HG03354 (cell line): ENCODE measurements around the gene RHD.
"Not testable (repeated sequence)": the region's sequence is repeated elsewhere in the genome, so short reads cannot be mapped to it uniquely, and the experiment has no call there.

Experiments used
- ATAC-seq: cut with Tn5 transposase; IDR thresholded peaks from one replicate; pipeline ENCODE4 v1.9.1; 2021; ENCODE audit warnings: mild to moderate bottlenecking; ENCODE audit not compliant: unreplicated experiment, poor library complexity, severe bottlenecking

Gene RHD

DNA sequence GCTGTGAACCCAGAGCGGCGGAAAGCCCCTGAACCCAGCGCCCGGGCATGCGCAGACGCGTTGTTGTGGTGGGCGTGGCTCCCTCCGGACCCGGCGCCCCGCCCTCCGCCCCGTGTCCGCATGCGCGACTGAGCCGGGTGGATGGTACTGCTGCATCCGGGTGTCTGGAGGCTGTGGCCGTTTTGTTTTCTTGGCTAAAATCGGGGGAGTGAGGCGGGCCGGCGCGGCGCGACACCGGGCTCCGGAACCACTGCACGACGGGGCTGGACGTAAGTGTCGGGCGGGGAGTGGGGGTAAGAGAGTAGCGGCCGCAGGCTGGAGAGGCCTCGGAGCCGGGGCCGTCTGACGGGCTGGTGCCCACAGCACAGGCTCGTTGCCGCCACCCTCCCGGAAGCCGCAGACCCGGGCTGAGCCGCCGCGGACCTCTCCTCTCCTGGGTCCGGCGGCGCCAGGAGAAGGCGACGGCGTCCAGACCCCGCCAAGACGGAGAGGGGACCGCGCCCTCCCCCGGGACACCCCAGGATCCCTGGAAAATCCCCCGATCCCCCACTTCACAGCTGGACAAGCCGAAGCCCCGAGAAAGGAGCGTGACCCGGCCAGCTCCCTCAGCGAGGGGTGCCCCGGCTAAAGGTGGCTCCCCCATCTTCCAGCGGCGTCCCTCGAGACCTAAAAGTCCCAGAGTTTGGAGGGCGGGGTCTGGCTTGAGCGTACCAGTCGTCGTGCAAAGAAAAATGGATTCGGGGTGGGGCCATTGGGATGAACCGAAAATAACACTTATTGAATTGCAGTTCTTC lies 66.1 kb downstream of the RHD start, which contains the start of gene TMEM50A:
TMEM50A (plus strand) TSS at position 147 of the 794 bp plus-strand sequence. CDS start 2,153 bp downstream, outside the sequence.
- peak; percentile 73 for ATAC-seq

DNA sequence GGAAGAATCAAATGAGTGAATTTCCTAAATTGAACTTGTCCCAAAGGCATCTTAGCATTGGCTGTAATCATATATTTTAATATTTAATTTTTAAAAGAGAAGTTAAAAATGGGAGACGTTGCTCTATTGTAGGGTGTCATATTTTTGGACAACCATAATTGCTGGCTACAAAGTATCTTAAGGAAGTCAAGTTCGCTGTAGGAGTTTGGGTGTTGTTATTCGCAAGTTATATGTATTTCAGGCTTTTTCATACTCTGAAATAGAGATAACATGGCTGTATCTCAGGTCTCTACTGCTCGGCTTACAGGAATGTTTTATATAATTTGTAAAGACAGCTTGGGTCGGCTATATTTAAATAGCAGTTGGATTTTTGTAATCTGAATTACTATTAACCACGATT lies 66.7 kb downstream of the RHD start:
- no peak for ATAC-seq

DNA sequence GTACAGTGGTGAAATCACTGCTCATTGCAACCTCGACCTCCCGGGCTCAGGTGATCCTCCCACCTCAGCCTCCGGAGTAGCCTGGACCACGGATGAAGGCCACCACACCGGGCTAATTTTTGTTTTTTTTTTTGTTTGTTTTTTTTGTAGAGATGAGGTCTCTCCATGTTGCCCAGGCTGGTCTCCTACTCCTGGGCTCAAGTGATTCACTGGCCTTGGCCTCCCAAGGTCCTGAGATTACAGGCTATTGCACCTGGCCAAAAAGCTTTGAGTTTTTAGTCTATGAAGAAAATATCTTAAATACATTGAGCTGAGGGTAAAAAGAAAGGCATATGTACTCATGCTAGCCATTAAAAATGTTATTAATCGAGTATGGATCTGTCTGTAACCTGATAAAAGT lies 69.4 kb downstream of the RHD start:
- ATAC-seq, result no peak

DNA sequence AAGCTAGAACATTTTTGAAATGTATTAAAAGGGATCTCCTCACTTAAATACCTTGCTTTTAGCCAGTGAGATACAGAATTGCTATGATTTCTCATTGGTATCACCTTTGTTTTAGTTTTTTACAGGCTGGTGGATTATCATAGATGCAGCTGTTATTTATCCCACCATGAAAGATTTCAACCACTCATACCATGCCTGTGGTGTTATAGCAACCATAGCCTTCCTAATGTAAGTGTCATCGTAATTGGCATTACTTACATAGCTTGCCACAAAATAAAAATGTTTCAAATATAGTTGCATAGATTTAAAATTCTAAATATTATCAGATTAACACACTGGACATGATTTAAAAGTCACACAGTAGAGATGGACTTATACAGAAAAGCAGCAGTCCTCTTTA lies 70.5 kb downstream of the RHD start:
- no peak for ATAC-seq

DNA sequence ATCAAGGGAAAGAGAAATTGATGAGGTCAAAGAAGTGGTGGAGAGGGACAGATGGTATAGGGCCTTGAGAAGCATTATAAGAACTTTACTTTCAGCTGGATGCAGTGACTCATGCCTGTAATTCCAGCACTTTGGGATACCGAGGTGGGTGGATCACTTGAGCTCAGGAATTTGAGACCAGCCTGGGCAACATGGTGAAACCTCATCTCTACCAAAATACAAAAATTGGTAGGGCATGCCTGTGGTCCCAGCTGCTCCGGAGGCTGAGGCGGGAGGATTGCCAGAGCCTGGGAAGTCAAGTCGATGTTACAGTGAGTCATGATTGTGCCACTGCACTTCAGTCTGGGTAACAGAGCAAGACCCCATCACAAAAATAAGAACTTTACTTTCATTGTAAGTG lies 71.6 kb downstream of the RHD start:
- ATAC-seq, result no peak

DNA sequence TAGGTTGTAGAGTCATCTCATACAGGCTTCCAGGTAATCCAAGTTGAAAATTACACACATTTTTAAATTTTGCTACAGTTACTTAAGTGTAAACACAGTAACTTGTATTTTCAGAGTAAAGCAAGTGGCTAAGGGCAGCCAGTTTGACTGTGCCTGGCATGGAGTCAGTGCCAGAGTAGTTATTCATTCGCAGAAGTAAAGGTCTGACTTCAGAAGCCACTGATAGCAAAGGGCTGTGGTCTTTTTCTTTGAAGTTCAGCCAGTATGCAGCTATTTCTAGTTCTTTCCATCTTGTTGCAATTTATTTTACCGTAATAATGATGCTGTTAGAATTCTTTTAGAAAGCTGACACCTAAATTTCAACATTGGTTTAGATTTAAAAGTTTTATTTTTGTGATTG lies 75.2 kb downstream of the RHD start:
- ATAC-seq, result no peak

DNA sequence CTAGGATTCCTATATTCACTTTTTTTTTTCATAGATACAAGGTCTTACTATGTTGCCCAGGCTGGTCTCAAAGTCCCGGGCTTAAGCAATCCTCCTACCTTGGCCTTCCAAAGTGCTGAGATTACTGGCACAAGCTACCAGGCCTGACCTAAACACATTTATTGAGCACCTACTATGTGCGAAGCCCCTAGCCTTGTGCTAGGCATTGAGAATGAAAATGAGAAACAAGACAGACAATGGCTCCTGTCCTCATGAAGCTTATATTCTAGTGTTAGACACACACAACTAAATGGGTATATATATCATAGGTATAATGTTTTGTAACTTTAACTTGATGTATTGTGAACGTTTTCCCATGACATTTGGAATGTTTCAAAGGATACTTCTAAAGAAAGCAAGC lies 77.3 kb downstream of the RHD start:
- no peak for ATAC-seq

DNA sequence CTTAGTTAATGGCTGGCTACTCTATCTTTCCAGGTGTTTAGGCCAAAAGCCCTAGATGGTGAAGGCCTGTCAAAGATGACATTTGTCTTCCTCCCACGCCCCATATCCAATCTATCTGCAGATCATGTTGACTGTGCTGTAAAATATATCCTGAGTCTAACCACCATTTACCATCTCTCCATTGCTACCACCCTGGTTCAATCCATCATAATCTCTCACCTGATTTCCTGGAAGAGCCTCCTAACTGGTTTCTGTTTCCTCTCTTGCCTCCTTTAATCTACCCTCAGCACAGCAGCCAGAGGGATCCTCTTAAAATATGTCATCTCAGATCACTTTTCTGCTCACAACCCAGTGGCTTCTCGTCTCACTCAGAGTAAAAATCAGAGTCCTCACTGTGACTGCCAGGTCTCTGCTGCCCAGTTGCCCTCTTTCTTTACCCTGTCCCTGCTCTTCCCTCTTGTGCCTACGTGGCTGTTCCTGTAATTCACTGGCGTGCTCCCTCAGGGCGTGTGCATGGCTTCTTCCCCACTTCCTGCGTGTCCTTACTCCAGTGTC lies 83.6 kb downstream of the RHD start:
- no peak for ATAC-seq

DNA sequence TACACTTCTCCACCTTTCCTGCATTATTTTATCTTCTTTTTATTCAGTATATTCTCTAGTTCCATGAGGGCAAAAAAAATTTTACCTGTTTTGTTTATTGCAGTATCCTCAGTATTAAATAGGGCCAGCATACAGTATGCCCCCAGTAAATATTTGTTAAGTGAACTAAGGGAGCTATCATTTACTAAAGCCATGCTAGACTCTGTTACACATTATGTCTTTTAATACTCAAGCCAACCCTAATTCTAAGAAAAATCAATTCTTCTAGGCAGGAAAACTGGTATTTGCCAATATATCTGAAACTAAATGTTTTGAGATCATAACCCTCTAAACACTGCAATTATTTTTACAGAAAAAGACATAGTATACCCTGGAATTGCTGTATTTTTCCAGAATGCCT lies 84.1 kb downstream of the RHD start:
- no peak for ATAC-seq

DNA sequence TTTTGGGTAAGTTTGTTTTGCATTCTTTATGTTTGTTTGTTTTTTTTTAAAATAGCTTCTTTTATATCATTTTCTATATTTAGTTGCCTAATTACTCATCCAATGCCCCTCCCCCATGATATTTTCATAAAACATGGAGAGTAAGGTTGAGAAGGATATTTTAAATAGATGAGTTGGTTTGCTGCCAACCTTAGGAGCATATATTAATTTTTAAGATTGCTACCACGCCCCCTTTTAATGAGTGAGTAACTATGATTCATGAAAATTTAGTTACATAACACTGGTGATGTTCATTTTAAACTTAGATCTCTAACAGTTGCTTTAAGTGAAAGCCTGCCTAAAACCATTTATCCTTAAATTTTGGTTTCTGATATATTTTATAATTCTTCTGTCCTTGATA lies 84.5 kb downstream of the RHD start:
- ATAC-seq, result no peak

DNA sequence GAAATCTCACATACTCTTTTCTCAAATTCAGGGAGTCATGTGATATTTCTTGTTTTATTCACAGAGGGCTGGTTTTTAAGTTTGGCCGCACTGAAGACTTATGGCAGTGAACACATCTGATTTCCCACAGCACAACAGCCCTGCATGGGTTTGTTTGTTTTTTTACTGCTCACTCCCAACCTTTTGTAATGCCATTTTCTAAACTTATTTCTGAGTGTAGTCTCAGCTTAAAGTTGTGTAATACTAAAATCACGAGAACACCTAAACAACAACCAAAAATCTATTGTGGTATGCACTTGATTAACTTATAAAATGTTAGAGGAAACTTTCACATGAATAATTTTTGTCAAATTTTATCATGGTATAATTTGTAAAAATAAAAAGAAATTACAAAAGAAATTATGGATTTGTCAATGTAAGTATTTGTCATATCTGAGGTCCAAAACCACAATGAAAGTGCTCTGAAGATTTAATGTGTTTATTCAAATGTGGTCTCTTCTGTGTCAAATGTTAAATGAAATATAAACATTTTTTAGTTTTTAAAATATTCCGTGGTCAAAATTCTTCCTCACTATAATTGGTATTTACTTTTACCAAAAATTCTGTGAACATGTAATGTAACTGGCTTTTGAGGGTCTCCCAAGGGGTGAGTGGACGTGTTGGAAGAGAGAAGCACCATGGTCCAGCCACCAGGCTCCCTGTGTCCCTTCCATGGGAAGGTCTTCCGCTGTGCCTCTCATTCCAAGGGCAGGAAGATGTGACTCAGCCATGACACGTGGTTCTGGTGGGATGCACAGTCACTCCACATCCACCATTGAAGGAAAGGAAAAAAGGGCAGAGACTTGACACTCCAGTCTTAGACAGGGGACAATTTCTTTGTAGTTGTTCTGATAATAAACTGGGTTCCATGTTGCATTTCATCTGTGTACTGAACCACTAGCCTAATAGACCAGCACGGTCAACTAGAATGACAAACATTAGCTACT lies 88.6 kb downstream of the RHD start:
- ATAC-seq, result no peak

DNA sequence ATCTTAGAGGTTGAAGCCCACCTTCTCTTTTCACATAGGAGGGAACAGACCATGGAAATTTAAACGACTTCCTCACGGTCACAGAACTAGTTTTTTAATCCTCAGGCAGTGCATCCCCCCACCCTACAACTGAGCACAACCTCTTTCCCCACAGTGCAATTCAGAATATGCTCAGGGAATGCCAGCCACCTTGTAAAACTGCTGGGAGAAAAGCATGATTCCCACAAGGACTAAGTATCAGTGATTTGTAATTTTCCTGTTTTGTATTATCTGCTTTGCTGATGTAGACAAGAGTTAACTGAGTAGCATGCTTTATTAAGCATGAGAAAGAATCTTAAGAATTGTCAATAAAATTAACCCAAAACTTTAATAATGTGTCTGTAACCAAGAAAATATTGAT lies 89.6 kb downstream of the RHD start:
- ATAC-seq, result no peak

DNA sequence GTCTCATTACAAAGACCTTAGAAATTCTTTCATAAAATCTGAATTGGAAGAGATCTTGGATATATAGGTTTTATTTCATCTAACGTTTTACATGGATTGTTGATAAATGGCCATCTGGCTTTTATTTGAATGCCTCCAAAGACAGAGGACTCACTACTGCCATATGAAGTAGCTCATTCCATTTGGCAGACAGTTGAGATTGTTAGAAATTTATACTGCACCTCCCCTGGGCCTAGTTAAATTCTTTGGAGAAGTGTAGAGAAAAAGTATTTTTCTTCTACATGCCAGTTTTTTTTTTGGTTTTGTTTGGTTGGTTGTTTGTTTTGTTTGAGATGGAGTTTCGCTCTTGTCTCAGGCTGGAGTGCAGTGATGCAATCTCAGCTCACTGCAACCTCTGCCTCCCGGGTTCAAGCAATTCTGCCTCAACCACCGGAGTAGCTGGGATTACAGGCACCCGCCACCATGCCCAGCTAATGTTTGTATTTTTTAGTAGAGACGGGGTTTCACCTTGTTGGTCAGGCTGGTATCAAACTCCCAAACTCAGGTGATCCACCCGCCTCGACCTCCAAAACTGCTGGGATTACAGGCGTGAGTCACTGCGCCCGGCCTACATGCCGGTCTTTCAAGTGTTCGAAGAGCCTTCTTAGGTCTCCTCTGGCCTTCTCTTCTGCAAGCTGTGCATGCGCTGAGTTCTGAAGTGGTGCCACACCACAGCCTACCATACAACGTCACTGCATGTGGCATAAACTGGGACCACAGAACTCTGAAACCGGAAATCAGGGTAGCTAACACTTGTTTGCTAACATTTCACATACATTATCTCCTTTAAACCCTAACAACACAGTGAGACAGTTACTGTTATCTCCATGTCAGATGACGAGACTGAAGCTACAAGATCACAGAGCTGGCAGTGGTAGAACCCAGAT lies 90.6 kb downstream of the RHD start:
- not testable (repeated sequence) for ATAC-seq

DNA sequence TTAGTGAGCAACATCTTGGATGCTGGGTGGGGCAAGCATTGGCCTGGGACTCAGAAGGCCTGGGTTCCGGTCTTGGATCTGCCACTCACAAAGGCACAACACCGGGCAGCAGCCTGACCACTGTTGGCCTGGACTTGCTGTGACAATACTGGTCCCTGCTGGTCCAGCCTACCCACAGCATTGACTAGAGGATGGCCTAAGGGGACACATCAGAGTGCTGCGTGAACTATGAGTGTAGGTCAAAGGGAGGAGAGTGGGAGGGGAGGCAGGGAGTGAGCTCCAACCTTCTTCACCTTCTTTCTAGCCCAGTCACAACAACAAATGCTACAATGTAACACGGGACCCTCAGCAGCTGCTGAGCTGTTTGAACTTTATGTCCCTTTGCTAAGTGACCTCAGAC lies 96.9 kb downstream of the RHD start:
- no peak for ATAC-seq

DNA sequence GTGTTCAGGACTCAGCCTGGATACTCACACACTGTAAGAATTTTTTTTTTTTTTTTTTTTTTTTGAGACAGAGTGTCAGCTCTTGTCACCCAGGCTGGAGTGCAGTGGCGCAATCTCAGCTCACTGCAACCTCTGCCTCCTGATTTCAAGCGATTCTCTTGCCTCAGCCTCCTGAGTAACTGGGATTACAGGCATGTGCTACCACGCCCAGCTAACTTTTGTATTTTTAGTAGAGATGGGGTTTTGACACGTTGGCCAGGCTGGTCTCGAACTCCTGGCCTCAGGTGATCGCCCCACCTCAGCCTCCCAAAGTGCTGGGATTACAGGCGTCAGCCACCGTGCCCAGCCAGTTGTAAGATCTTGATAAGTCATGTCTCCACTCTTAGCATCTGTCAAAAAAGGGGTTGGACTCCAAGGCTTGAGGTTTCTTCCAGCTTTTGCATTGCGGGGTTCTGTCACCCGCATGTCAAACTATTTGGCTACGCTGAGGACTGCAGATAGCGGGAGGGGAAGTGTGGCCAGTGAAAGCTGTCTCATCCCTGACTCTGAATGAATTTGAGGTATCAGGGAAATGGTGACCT lies 97.5 kb downstream of the RHD start:
- ATAC-seq, result not testable (repeated sequence)

DNA sequence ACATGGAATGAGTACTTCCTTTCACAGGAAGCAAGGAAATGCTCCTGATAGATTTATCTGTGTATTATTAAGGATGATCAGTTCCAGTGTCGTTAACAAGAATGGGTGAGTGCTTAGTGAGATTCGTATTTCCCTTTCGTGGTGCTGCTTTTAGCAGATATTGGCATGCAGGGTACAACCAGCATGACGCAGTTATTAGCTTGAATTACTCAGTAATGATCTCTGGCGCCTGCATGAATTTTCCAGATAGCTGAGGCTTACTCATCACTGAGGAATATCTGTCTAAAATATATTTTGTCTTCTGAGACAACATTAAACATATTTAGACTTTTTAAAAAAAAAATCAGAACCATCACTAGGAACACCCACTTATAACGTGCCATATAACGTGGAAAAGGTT lies 99.4 kb downstream of the RHD start:
- ATAC-seq, result not testable (repeated sequence)

DNA sequence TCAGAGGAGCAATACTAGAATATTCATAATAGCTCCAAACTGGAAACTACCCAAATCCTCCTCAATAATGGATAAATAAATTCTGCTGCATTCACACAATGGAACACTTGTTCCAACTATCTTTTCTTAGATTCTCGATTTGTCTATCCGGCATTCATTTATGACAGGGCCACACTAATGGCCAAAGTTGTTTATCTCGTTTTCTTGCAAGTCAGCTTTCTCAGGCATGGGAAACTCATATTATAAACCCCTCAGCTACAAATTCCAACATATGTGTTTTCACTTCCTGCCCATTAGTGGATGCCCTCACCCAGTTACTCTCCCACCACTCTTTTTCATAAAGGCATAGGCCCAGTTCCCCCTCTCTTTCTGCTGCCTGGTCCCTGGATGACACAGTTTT lies 106.1 kb downstream of the RHD start:
- ATAC-seq, result not testable (repeated sequence)
